ENCODE data around the gene PSD. TPM values are rescaled to one million over a fixed set of nuclear protein-coding genes. Genes with fewer than 3 reads are reported as not detected.

PSD gene
- total and polyA plus RNA-seq, 9 of the 15 experiments (the other 6 are each of a cell fraction or from before 2014, with no cell fraction given) = 0.11 to 1.7 (median 0.54) TPM; not detected in 2

- DNase-seq (ENCODE audit: extremely low read depth in 1 of 4, low spot score in 3 of 4) = peak; percentile 82 to 87 (median 82)
- 0% methylated on average over 16 of the region's 54 CpGs for WGBS (ENCODE audit: insufficient coverage, low coverage, missing lambda C conversion rate)
- Histone ChIP-seq H3K4me3 (peak overlapping the region; percentile 93), H3K9me3 (replicated peaks; ENCODE audit: control insufficient read depth, insufficient read depth, low read depth, low read length) (no peaks in the 10 kb centered on the region), H3K79me2 (ENCODE audit: control insufficient read depth, insufficient read depth, low read length) (peaks cover 25% of the 10 kb centered on the region), H3K27ac (ENCODE audit: extremely low read depth, low read depth, low read length) (peak overlapping the region; percentile 80), H3K4me2 (ENCODE audit: insufficient read depth, low read length) (peak overlapping the region; percentile 74), H3K36me3 (ENCODE audit: control insufficient read depth, insufficient read depth, low read length) (peaks cover 17% of the 10 kb centered on the region; the same call in 2 of the 3 replicates), H3K9me1 (ENCODE audit: control insufficient read depth, insufficient read depth, low read length) (no peaks in the 10 kb centered on the region), H3K4me1 (replicated peaks in 1 of 2; ENCODE audit: control insufficient read depth in 2 of 2, insufficient read depth in 2 of 2, low read length in 2 of 2) (peaks cover 12 to 60% of the 10 kb centered on the region in 2 experiments; a peak in 4 of 5 replicates), H3K27me3 (ENCODE audit: control insufficient read depth in 2 of 2, insufficient read depth in 2 of 2, low read length in 2 of 2) (no peaks in the 10 kb centered on the region), H2AFZ (ENCODE audit: low read depth, low read length) (peak overlapping the region; percentile 87), H4K20me1 (replicated peaks; ENCODE audit: control insufficient read depth, insufficient read depth, low read length) (no peaks in the 10 kb centered on the region), H3K9ac (ENCODE audit: insufficient read depth in 1 of 2, low read depth in 2 of 2, low read length in 2 of 2) (peak overlapping the region; percentile 65 to 96; a peak in 3 of 4 replicates)
- intact Hi-C loops (cut with micrococcal nuclease) (loop anchor here (5.0 kb wide), 1 partner anchor 43 kb away; no protein-coding TSS in a partner anchor), in situ Hi-C loops (cut with MboI) (no loop called here)
- CTCF ChIA-PET (ENCODE audit: low intra/inter-chr PET ratio) = no interaction called here
- POLR2A ChIA-PET = interaction anchor here (1.0 to 5.3 kb wide), 6 partner anchors 14 to 63 kb away, joined by 3 to 34 read pairs (median 6); partner anchors contain the start of gene C10orf95
- no peak for FAIRE-seq
- ATAC-seq = no peak
- no TSS peak for BruUV-seq (replicated peaks)
- TF ChIP-seq MED1 (CRISPR knock-in tag; IDR thresholded peaks at IDR 0.05; ENCODE audit: borderline replicate concordance) (no peak), FOXK1 (CRISPR knock-in tag; IDR thresholded peaks at IDR 0.05; ENCODE audit: borderline replicate concordance) (no peak), SRSF7 (optimal IDR thresholded peaks at IDR 0.05; ENCODE audit: low read depth, low read length) (no peak), SRSF3 (IDR thresholded peaks at IDR 0.05; ENCODE audit: insufficient read depth, low read length) (no peak), ATF2 (CRISPR knock-in tag; IDR thresholded peaks at IDR 0.05) (no peak), PHB (CRISPR knock-in tag; IDR thresholded peaks at IDR 0.05) (no peak), MEIS2 (IDR thresholded peaks at IDR 0.05; ENCODE audit: partially characterized antibody) (peak; percentile 51), NKRF (IDR thresholded peaks at IDR 0.05; ENCODE audit: borderline replicate concordance) (peak; percentile 49; the same call in 1 of the 2 replicates), BMI1 (IDR thresholded peaks at IDR 0.05; ENCODE audit: low read length) (no peak), MYBL2 (IDR thresholded peaks at IDR 0.05; ENCODE audit: low read depth) (no peak), MYBL2 (CRISPR knock-in tag; IDR thresholded peaks at IDR 0.05; ENCODE audit: borderline replicate concordance) (no peak), PTRF (tag; IDR thresholded peaks at IDR 0.05) (no peak), NR1H2 (CRISPR knock-in tag; IDR thresholded peaks at IDR 0.05) (no peak), ATF6 (CRISPR knock-in tag; IDR thresholded peaks at IDR 0.05) (0 out of 2 replicates have a peak, but pooled peaks have one; percentile 24), GABPA (tag; conservative IDR thresholded peaks at IDR 0.05; ENCODE audit: low read depth) (0 out of 2 replicates have a peak, but pooled peaks have one; percentile 20)
Measured at GRCh38 chr10:102419269-102420180, 940 bp upstream of the PSD start.
